Hindlimb muscle (tissue), 1 donor: ENCODE results near the gene AACS. TPM values are rescaled to one million over a fixed set of nuclear protein-coding genes. Genes with fewer than 3 reads are reported as not detected.
"Not testable (repeated sequence)": the region's sequence is repeated elsewhere in the genome, so short reads cannot be mapped to it uniquely, and the experiment has no call there.

Experiments
- DNase-seq: peaks from one replicate; pipeline ENCODE4 v3.0.0-alpha.2; 2013
- polyA plus RNA-seq: library from polyadenylated mRNA; unstranded; fragments of 120-200 nt; gene quantifications from one replicate; pipeline ENCODE4 v1.2.1, GENCODE V29; 2013; ENCODE audit not compliant: insufficient read length

The AACS gene
- polyA plus RNA-seq, 1 donor: 29.2 TPM

DNA sequence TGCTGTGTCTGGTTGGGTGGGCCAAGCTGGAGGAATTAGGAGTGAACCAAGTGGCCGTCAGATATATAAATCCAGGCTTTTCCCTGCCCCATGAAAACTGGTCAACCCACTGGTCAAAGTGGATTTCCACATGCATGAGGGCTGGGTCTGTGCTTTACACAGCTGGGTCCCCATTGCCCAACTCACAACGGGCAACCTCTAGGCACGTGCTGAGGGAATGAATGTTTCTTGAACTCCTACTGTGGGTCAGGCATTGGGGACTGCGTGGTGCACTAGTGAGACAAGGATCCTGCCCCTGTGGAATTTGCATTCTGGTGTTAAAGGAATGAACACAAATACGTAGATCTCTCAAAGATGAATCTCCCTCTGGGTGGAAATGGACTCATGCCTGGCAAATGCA lies 7.5 kb upstream of the AACS start:
- DNase-seq: no peak

- no peak for DNase-seq
These were observed 4.0 kb upstream of the AACS start for GRCh38 chr12:125061229-125061628.

DNA sequence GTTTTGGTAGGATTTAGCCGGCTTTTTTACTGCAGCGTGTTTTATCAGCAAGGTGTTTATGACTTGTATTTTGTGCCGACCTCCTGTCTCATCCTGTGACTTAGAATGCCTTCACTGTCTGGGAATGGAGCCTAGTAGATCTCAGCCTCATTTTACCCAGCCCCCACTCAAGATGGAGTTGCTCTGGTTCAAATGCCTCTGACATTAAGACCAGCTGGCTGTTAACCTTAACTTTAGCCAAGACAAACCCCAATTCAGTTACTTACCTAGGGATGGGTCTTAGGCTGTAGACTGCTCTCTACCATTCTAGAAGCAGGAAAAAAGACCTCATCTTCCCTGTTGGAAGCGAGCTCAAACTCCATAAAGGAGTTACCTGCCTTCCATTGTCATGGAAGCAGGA lies 1.7 kb upstream of the AACS start:
- not testable (repeated sequence) for DNase-seq

DNA sequence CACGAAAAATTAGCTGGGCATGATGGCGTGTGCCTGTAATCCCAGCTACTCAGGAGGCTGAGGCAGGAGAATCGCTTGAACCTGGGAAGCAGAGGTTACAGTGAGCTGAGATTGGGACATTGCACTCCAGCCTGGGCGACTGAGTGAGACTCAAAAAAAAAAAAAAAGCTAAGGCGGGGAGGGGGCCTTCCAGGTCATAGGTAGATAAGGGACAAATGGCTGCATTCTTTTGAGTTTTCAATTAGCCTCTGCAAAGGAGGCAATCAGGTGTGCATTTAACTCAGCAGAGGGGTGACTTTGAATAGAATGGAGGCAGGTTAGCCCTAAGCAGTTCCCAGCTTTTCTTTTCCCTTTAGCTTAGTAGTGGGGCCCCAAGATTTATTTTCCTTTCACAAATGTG lies 743 bp upstream of the AACS start:
- no peak for DNase-seq

DNA sequence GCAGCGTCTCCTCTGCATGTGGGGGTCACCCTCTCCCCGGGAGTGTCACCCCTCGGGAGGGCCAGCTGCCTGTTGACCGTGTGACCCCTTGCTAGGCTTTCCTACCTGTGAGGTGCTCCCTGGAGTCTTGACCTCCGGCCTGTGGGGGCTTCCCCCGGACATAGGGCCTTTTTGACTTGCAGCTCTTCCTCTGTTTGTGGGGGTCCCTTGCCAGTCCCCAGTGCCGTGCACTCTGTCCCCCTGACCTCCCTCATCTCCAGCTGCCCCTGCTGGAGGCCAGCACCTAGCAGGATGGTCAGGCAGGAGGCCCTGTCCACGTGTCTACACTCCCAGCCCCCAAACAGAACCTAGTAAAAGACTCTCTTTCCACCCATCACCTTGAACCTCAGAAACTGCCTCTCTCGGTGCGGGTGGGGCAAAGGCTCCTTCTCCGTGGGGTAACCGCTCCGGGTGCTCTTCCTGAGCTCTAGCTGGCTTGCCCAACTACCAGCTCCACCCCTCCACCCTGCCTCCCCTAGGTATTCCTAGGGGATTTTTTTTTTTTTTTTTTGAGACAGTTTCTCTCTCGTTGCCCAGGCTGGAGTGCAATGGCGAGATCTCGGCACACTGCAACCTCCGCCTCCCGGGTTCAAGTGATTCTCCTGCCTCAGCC lies 810 bp downstream of the AACS start:
- DNase-seq: no peak

GRCh38 chr12:125068391-125068790 lies 3.2 kb downstream of the AACS start:
- no peak for DNase-seq

DNA sequence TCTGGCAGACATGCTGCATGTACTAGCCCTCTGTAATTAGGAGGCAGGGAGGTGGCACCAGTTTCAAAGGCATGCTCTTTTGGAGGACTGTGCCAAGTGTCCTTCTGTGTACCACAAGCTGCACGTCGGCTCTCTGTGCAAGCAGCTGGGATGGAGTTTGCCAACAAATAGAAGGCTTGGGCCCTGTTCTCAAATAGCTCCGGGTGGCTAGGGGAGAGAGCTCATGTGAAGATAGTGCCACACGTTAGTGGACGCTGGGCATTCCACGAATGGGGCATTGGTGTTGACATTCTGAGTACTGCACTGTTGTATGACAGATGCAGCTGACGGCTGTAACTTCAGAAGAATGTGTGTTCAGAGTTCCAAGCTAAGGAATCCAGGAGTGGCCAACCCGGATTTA lies 4.4 kb downstream of the AACS start:
- DNase-seq: no peak

GRCh38 chr12:125070112-125070511 lies 4.9 kb downstream of the AACS start:
- no peak for DNase-seq

DNA sequence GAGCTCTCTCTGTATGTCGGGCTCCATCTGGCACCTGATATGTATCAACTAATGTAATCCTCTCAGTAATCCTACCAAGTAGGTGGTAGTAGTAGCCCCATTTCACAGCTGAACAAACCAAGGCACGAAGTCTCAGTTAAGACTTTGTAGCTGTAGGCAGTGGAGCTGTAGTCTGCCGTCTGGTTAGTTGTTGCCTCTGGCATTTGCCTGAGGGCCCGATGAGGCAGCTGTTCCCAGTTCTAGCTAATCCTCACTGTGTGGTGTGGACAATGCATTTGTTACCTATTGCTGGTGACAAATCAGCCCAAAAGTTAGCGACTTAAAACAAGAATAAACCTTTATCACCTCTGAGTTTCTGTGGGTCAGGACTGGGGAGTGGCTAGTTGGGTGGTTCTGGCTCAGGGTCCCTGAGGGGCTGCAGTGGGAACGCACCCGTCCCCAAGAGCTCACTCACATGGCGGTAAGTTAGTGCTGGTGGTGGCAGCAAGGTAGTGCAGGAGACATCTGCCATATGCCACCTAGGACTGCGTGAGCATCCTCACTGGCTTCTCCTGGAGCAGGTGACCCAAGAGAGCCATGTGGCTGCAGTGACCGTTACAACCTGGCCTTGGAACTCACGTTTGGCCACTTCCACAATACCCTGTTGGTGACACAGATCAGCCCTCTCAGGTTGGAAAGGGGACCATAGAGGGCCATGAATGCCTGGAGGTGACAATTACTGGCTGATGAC lies 5.6 kb downstream of the AACS start:
- DNase-seq: no peak

DNA sequence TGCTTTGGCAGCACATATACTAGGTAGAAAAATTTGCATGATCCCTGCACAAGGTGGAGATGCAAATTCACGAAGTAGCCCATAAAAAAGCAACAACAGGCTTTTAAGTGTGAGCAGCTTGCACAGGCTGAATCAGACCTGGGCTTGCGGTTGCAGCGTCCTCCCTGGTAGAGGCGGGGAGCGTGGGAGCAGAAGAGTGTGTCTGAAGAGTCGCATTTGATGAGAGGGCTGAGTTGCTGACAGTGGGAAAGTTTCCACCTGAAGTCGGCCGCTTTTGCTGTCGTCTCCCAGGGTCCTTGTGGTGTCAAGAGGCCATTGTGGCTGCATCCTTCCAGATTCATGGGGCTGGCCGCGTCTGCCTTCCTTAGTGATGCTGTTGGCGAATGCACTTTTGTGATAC lies 6.2 kb downstream of the AACS start:
- DNase-seq: no peak

- no peak for DNase-seq
These were observed 7.3 kb downstream of the AACS start for GRCh38 chr12:125072496-125072895.

DNA sequence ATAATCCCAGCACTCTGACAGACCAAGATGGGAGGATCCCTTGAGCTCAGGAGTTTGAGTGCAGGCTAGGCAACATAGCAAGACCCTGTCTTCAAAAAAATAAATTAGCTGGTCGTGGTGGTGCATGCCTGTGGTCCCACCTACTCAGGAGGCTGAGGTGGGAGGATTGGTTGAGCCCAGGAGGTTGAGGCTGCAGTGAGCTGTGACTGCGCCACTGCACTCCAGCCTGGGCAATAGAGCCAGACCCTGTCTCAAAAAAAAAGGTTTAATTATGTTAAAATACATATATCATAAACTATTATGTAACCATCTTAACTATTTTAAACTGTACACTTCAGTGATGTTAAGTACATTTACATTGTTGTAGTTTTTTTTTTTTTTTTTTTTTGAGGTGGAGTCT lies 9.1 kb downstream of the AACS start:
- not testable (repeated sequence) for DNase-seq

GRCh38 chr12:125076103-125076502 lies 10.9 kb downstream of the AACS start:
- DNase-seq: no peak

GRCh38 chr12:125079084-125079483 lies 13.8 kb downstream of the AACS start:
- DNase-seq: no peak

GRCh38 chr12:125079648-125080645 lies 14.7 kb downstream of the AACS start:
- no peak for DNase-seq

DNA sequence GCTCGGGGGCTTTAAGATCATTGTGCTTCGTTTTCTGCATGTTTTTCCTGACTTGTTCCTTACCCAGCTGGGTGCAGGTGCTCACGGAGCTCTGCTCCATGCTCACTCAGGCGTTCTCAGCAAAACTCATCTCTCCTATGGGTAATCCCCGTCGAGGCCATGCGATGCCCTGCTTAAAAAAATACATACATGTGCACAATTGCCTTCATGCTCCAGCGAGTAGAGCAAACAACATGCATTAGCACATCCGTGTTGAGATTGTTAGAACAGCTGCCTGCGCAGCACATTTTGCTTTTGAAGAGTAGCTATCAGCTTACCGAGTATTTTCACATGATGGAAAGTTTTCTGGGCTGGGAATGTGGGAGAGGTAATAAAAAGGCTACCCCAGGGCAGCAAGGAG lies 16.2 kb downstream of the AACS start:
- DNase-seq: no peak

GRCh38 chr12:125083072-125083471 lies 17.8 kb downstream of the AACS start:
- no peak for DNase-seq

GRCh38 chr12:125088199-125088598 lies 23.0 kb downstream of the AACS start:
- DNase-seq: not testable (repeated sequence)

- DNase-seq: no peak
These were observed 23.8 kb downstream of the AACS start for GRCh38 chr12:125089083-125089482.

DNA sequence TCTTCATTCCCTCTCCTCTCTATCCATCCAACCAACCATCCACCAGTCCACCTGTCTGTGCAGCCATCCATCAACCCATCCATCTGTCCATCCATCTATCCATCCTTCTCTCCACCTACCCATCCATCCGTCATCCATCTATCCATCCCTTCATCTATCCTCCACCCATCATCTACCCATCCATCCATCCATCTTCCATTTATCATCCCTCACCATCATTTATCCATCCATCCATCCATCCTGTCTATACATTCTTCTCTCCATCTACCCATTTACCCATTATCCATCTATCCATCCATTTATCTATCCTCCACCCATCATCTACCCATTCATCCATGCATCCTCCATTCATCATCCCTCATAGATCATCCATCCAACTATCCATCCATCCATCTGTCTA lies 24.4 kb downstream of the AACS start:
- no peak for DNase-seq

- DNase-seq: no peak
These were observed 25.2 kb downstream of the AACS start for GRCh38 chr12:125090437-125090836.

DNA sequence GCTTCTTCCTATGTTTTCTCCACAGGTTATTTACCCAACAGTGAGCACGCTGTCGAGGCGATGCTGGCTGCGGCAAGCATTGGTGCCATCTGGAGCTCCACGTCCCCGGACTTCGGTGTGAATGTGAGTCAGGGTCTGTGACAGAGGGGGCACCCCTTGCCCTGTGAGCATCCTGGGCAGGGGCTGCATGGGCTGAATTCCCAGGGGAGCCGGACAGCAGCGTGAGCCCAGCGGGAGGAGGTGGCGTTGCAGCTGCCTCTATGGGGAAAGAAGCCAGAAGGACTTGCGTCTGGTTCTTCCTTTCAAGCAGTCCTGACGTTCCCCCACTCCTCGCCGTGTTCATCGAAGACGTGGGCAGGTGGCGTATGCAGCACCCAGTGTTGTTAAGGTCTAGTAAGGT lies 26.2 kb downstream of the AACS start:
- no peak for DNase-seq
